Liver (tissue), 9 donors: ENCODE measurements around the gene CRACR2B. TPM values are rescaled to one million over a fixed set of nuclear protein-coding genes. Genes with fewer than 3 reads are reported as not detected.

ENCODE experiments used
- DNase-seq: peaks from one replicate; pipeline ENCODE4 v3.0.0-alpha.2; 2017; ENCODE audit warnings: low spot score
- H3K27ac ChIP-seq, 2 donors: one replicate each; pipeline ENCODE4 v1.7.0; 2013; ENCODE audit warnings: inconsistent platforms in 2 of 2, low read length in 2 of 2, control low read depth in 1 of 2, low read depth in 1 of 2, mild to moderate bottlenecking in 1 of 2
- H3K27me3 ChIP-seq, 4 donors: one replicate each; pipeline versions ENCODE4 v1.6.1 to v1.7.0; 2013; ENCODE audit warnings: low read length in 3 of 4, inconsistent platforms in 1 of 4, mild to moderate bottlenecking in 1 of 4, moderate library complexity in 1 of 4; ENCODE audit not compliant: control insufficient read depth in 4 of 4, insufficient read depth in 4 of 4
- H3K36me3 ChIP-seq, 4 donors: one replicate each; pipeline versions ENCODE4 v1.6.1 to v1.7.0; 2013; ENCODE audit warnings: low read length in 3 of 4, mild to moderate bottlenecking in 3 of 4, low read depth in 1 of 4, moderate library complexity in 1 of 4; ENCODE audit not compliant: control insufficient read depth in 4 of 4, insufficient read depth in 3 of 4
- H3K4me1 ChIP-seq, 4 donors: one replicate each; pipeline versions ENCODE4 v1.6.1 to v1.7.0; 2013; ENCODE audit warnings: low read length in 3 of 4, mild to moderate bottlenecking in 3 of 4, moderate library complexity in 1 of 4; ENCODE audit not compliant: control insufficient read depth in 4 of 4, insufficient read depth in 4 of 4
- H3K4me3 ChIP-seq, 3 donors: one replicate each; pipeline versions ENCODE4 v1.6.1 to v1.7.0; 2013; ENCODE audit warnings: low read length in 3 of 3, control low read depth in 1 of 3, low read depth in 1 of 3, mild to moderate bottlenecking in 1 of 3
- H3K9ac ChIP-seq, 2 donors: one replicate each; pipeline ENCODE4 v1.7.0; 2013; ENCODE audit warnings: low read length in 2 of 2, mild to moderate bottlenecking in 2 of 2, moderate library complexity in 2 of 2, control low read depth in 1 of 2, low read depth in 1 of 2
- H3K9me3 ChIP-seq, 4 donors: one replicate each; pipeline versions ENCODE4 v1.6.1 to v1.7.0; 2013; ENCODE audit warnings: low read length in 3 of 4; ENCODE audit not compliant: control insufficient read depth in 4 of 4
- EGR1 ChIP-seq, 2 donors: IDR thresholded peaks; 2 replicates each; pipeline ENCODE4 v1.6.1; 2016 to 2018; ENCODE audit warnings: antibody characterized with exemption in 2 of 2, low read depth in 2 of 2
- FOXA1 ChIP-seq: IDR thresholded peaks from 2 replicates; pipeline ENCODE4 v1.6.1; 2016; ENCODE audit warnings: antibody characterized with exemption
- FOXA2 ChIP-seq: IDR thresholded peaks from 2 replicates; pipeline ENCODE4 v1.6.1; 2016; ENCODE audit warnings: antibody characterized with exemption
- GABPA ChIP-seq, 2 donors: IDR thresholded peaks in 1 of 2; conservative IDR thresholded peaks in 1 of 2; 2 replicates each; pipeline ENCODE4 v1.6.1; 2016; ENCODE audit warnings: antibody characterized with exemption in 2 of 2, mild to moderate bottlenecking in 1 of 2, moderate library complexity in 1 of 2
- HNF4A ChIP-seq, 2 donors: conservative IDR thresholded peaks; 2 replicates each; pipeline ENCODE4 v1.6.1; 2016; ENCODE audit warnings: antibody characterized with exemption in 2 of 2, mild to moderate bottlenecking in 2 of 2
- HNF4G ChIP-seq: IDR thresholded peaks from 2 replicates; pipeline ENCODE4 v1.6.1; 2016; ENCODE audit warnings: antibody characterized with exemption
- JUND ChIP-seq, 2 donors: IDR thresholded peaks; 2 replicates each; pipeline ENCODE4 v1.6.1; 2016; ENCODE audit warnings: antibody characterized with exemption in 2 of 2
- NR2F2 ChIP-seq: IDR thresholded peaks from 2 replicates; pipeline ENCODE4 v1.6.1; 2016; ENCODE audit warnings: antibody characterized with exemption
- RAD21 ChIP-seq, 2 donors: IDR thresholded peaks; 2 replicates each; pipeline ENCODE4 v1.6.1; 2016; ENCODE audit warnings: antibody characterized with exemption in 2 of 2, mild to moderate bottlenecking in 2 of 2
- RXRA ChIP-seq, 2 donors: IDR thresholded peaks; 2 replicates each; pipeline ENCODE4 v1.6.1; 2017 to 2018; ENCODE audit warnings: antibody characterized with exemption in 2 of 2, mild to moderate bottlenecking in 1 of 2
- SP1 ChIP-seq: IDR thresholded peaks from 2 replicates; pipeline ENCODE4 v1.6.1; 2018; ENCODE audit warnings: antibody characterized with exemption, mild to moderate bottlenecking
- TAF1 ChIP-seq: conservative IDR thresholded peaks from 2 replicates; pipeline ENCODE4 v1.6.1; 2016; ENCODE audit warnings: antibody characterized with exemption, mild to moderate bottlenecking
- YY1 ChIP-seq: IDR thresholded peaks from 2 replicates; pipeline ENCODE4 v1.6.1; 2016; ENCODE audit warnings: antibody characterized with exemption, mild to moderate bottlenecking
- WGBS: extraction: QIAGEN DNeasy Blood & Tissue Kit; methylation state at CpG from one replicate; pipeline ENCODE4 v1.1.7; 2013; 5-methylcytosine and 5-hydroxymethylcytosine counted together
- polyA plus RNA-seq, 2 donors: library from polyadenylated mRNA; stranded (reverse) in 1 of 2; unstranded in 1 of 2; fragments of 200-250 nt in 1 of 2; fragments of >200 nt in 1 of 2; fragmentation: Nextera tagmentation in 1 of 2; extraction: Ambion mirVana in 1 of 2; gene quantifications; one replicate each; pipeline versions ENCODE4 v1.2.1 to v1.2.3, GENCODE V29; 2013 to 2015
- total RNA-seq, 2 donors: library from RNA; depleted of rRNA; stranded (reverse); fragments of >200 nt; gene quantifications; one replicate each; pipeline ENCODE4 v1.2.3, GENCODE V29; 2014
- TF ChIP-seq, protein P1 (sequence below): IDR thresholded peaks from 2 replicates; pipeline ENCODE4 v1.6.1; 2016; ENCODE audit warnings: antibody characterized with exemption
- TF ChIP-seq, protein P2 (sequence below): IDR thresholded peaks from 2 replicates; pipeline ENCODE4 v1.6.1; 2016; ENCODE audit warnings: antibody characterized with exemption
- TF ChIP-seq, protein P3 (sequence below): IDR thresholded peaks from 2 replicates; pipeline ENCODE4 v1.6.1; 2016; ENCODE audit warnings: antibody characterized with exemption
- TF ChIP-seq, protein P4 (sequence below): fragments of 150-350 bp; IDR thresholded peaks from 2 replicates; pipeline ENCODE4 v1.5.1; 2017; ENCODE audit warnings: improper control_type of control experiment, low read depth, low read length; ENCODE audit not compliant: missing input control
- TF ChIP-seq, protein P5 (sequence below): IDR thresholded peaks from 2 replicates; pipeline ENCODE4 v1.6.1; 2016; ENCODE audit warnings: antibody characterized with exemption, mild to moderate bottlenecking
- donor health status: healthy.
- donor health status: healthy.
- donor health status: healthy.
- donor health status: healthy.
- donor health status: healthy.

Gene CRACR2B
- total and polyA plus RNA-seq, 4 donors = 0.14 to 2.9 (median 2.2) TPM

DNA sequence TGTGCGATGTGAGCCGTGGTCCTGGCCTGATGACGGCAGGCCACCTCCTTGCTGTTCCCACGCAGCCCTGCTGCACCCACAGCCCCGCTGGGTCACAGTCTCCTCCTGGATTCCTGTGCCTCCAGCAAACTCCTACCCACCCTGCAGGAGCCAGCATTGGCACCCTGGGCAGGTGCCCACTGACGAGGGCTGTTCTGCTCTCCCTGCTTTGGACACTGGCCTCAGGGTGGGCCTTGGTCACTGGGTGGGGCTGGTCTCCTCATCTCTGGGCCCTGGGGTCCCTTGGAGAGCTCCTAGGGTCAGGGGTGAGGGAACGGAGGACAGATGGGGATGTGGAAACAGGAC, 27.6 kb downstream of the CRACR2B start:
- no peak overlapping the region for H3K9ac ChIP-seq
- H3K36me3 ChIP-seq = no peaks in the 10 kb centered on the region
- DNase-seq = no peak
- 93% methylated on average over 7 of the region's 7 CpGs for whole genome bisulfite sequencing
- H3K4me1 ChIP-seq = peaks cover 0 to 7% (median 3%) of the 10 kb centered on the region in 4 donors
- no peaks in the 10 kb centered on the region for H3K27me3 ChIP-seq
- no peak overlapping the region for H3K4me3 ChIP-seq
- H3K27ac ChIP-seq = no peak overlapping the region
- no peaks in the 10 kb centered on the region for H3K9me3 ChIP-seq
- TF ChIP-seq HNF4A (conservative IDR thresholded peaks at IDR 0.05) (no peak), EGR1 (IDR thresholded peaks at IDR 0.05; ENCODE audit: low read depth in 2 of 2) (no peak), RXRA (IDR thresholded peaks at IDR 0.05) (no peak), FOXA2 (no peak), RAD21 (IDR thresholded peaks at IDR 0.05) (no peak), HNF4G (no peak), SP1 (no peak)
- TF ChIP-seq, protein P1, sequence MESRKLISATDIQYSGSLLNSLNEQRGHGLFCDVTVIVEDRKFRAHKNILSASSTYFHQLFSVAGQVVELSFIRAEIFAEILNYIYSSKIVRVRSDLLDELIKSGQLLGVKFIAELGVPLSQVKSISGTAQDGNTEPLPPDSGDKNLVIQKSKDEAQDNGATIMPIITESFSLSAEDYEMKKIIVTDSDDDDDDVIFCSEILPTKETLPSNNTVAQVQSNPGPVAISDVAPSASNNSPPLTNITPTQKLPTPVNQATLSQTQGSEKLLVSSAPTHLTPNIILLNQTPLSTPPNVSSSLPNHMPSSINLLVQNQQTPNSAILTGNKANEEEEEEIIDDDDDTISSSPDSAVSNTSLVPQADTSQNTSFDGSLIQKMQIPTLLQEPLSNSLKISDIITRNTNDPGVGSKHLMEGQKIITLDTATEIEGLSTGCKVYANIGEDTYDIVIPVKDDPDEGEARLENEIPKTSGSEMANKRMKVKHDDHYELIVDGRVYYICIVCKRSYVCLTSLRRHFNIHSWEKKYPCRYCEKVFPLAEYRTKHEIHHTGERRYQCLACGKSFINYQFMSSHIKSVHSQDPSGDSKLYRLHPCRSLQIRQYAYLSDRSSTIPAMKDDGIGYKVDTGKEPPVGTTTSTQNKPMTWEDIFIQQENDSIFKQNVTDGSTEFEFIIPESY = no peak
- TF ChIP-seq, protein P2, sequence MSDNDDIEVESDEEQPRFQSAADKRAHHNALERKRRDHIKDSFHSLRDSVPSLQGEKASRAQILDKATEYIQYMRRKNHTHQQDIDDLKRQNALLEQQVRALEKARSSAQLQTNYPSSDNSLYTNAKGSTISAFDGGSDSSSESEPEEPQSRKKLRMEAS = no peak
- TF ChIP-seq, protein P3, sequence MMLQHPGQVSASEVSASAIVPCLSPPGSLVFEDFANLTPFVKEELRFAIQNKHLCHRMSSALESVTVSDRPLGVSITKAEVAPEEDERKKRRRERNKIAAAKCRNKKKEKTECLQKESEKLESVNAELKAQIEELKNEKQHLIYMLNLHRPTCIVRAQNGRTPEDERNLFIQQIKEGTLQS = no peak

DNA sequence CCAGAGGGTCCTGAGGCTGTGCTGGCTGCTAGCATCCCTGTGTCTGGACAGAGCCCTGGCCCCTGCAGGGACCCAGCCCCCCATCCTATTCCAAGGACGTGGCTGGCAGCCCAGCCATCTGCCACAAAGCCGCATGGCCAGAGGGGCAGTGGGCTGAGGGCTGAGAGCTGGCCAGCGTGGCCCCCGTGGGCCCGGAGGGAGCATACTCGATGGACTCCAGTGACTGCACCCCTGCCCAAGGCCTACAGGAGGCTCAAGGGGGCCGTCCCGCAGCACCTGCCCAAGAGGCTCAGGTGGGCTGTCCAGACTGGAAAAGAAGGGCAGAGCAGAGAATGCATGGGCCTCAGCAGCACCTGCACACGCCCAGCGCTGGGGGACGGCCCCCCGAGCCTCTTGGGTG, 28.1 kb downstream of the CRACR2B start:
- Histone ChIP-seq H3K36me3 (no peaks in the 10 kb centered on the region), H3K4me1 (peaks cover 0 to 7% (median 3%) of the 10 kb centered on the region in 4 donors), H3K4me3 (no peak overlapping the region), H3K27ac (no peak overlapping the region), H3K27me3 (no peaks in the 10 kb centered on the region), H3K9ac (no peak overlapping the region), H3K9me3 (no peaks in the 10 kb centered on the region)
- 94% methylated on average over 12 of the region's 12 CpGs for WGBS
- DNase-seq = no peak
- TF ChIP-seq YY1 (no peak), RXRA (IDR thresholded peaks at IDR 0.05) (no peak), SP1 (no peak), TAF1 (no peak), NR2F2 (no peak), JUND (IDR thresholded peaks at IDR 0.05) (no peak), FOXA1 (no peak), RAD21 (IDR thresholded peaks at IDR 0.05) (no peak), HNF4A (conservative IDR thresholded peaks at IDR 0.05) (no peak), HNF4G (no peak), FOXA2 (no peak), EGR1 (IDR thresholded peaks at IDR 0.05; ENCODE audit: low read depth in 2 of 2) (no peak), GABPA (IDR thresholded peaks at IDR 0.05 in 1 of 2, conservative IDR thresholded peaks at IDR 0.05 in 1 of 2) (no peak)
- TF ChIP-seq, protein P4, sequence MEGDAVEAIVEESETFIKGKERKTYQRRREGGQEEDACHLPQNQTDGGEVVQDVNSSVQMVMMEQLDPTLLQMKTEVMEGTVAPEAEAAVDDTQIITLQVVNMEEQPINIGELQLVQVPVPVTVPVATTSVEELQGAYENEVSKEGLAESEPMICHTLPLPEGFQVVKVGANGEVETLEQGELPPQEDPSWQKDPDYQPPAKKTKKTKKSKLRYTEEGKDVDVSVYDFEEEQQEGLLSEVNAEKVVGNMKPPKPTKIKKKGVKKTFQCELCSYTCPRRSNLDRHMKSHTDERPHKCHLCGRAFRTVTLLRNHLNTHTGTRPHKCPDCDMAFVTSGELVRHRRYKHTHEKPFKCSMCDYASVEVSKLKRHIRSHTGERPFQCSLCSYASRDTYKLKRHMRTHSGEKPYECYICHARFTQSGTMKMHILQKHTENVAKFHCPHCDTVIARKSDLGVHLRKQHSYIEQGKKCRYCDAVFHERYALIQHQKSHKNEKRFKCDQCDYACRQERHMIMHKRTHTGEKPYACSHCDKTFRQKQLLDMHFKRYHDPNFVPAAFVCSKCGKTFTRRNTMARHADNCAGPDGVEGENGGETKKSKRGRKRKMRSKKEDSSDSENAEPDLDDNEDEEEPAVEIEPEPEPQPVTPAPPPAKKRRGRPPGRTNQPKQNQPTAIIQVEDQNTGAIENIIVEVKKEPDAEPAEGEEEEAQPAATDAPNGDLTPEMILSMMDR = no peak
- TF ChIP-seq, protein P1 = no peak
- TF ChIP-seq, protein P5, sequence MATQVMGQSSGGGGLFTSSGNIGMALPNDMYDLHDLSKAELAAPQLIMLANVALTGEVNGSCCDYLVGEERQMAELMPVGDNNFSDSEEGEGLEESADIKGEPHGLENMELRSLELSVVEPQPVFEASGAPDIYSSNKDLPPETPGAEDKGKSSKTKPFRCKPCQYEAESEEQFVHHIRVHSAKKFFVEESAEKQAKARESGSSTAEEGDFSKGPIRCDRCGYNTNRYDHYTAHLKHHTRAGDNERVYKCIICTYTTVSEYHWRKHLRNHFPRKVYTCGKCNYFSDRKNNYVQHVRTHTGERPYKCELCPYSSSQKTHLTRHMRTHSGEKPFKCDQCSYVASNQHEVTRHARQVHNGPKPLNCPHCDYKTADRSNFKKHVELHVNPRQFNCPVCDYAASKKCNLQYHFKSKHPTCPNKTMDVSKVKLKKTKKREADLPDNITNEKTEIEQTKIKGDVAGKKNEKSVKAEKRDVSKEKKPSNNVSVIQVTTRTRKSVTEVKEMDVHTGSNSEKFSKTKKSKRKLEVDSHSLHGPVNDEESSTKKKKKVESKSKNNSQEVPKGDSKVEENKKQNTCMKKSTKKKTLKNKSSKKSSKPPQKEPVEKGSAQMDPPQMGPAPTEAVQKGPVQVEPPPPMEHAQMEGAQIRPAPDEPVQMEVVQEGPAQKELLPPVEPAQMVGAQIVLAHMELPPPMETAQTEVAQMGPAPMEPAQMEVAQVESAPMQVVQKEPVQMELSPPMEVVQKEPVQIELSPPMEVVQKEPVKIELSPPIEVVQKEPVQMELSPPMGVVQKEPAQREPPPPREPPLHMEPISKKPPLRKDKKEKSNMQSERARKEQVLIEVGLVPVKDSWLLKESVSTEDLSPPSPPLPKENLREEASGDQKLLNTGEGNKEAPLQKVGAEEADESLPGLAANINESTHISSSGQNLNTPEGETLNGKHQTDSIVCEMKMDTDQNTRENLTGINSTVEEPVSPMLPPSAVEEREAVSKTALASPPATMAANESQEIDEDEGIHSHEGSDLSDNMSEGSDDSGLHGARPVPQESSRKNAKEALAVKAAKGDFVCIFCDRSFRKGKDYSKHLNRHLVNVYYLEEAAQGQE = no peak
- TF ChIP-seq, protein P2 = no peak
- TF ChIP-seq, protein P3 = no peak
